NCI-H1105 (cell line): ENCODE results near the gene ITGB3.

Experiments used
- DNase-seq: peaks from one replicate; lab custom pipeline; 2025; lab: John Stamatoyannopoulos, UW

Gene ITGB3

GRCh38 chr17:47299239-47299910, 45.7 kb downstream of the ITGB3 start:
- no peak for DNase-seq

- no peak for DNase-seq
Measured at GRCh38 chr17:47300718-47301117, 47.1 kb downstream of the ITGB3 start.

- DNase-seq: no peak
Measured at GRCh38 chr17:47301161-47301560, 47.5 kb downstream of the ITGB3 start.

GRCh38 chr17:47301831-47302230, 48.2 kb downstream of the ITGB3 start:
- no peak for DNase-seq

- no peak for DNase-seq
Measured at GRCh38 chr17:47304186-47304585, 50.6 kb downstream of the ITGB3 start.

GRCh38 chr17:47305302-47305923, 51.8 kb downstream of the ITGB3 start:
- no peak for DNase-seq

GRCh38 chr17:47310186-47310733, 56.6 kb downstream of the ITGB3 start:
- DNase-seq: no peak

- DNase-seq: no peak
Measured at GRCh38 chr17:47311420-47311819, 57.8 kb downstream of the ITGB3 start.

- peak; percentile 42 for DNase-seq
Measured at GRCh38 chr17:47315451-47316266, 62.0 kb downstream of the ITGB3 start.

GRCh38 chr17:47316311-47316710, 62.7 kb downstream of the ITGB3 start:
- DNase-seq: no peak

- DNase-seq: no peak
Measured at GRCh38 chr17:47317119-47317518, 63.5 kb downstream of the ITGB3 start.

- no peak for DNase-seq
Measured at GRCh38 chr17:47318197-47318918, 64.7 kb downstream of the ITGB3 start.

- DNase-seq: no peak
Measured at GRCh38 chr17:47320879-47321502, 67.4 kb downstream of the ITGB3 start.

GRCh38 chr17:47323382-47324223, 70.0 kb downstream of the ITGB3 start, which contains the start of gene EFCAB13:
Gene EFCAB13, plus strand, starts transcription at chr17:47323955. Its CDS starts 4,399 bp downstream, at chr17:47328354.
- peak; percentile 83 for DNase-seq

- peak; percentile 65 for DNase-seq
Measured at GRCh38 chr17:47324224-47325020, 70.8 kb downstream of the ITGB3 start.

- no peak for DNase-seq
Measured at GRCh38 chr17:47325176-47325575, 71.5 kb downstream of the ITGB3 start.

- no peak for DNase-seq
Measured at GRCh38 chr17:47330548-47330947, 76.9 kb downstream of the ITGB3 start.

GRCh38 chr17:47332287-47332686, 78.7 kb downstream of the ITGB3 start:
- no peak for DNase-seq

GRCh38 chr17:47335101-47335936, 81.7 kb downstream of the ITGB3 start:
- DNase-seq: no peak
